GM23338 (cell line): Measurements from ENCODE around the gene NTM. TPM values are rescaled to one million over a fixed set of nuclear protein-coding genes. Genes with fewer than 3 reads are reported as not detected.

Experiments
- ATAC-seq: fragments of 200-7000 bp; cut with Tn5 transposase; 3 replicates; pipeline ENCODE4 v1.9.1; 2020
- DNase-seq: peaks from one replicate; pipeline ENCODE4 v3.0.0-alpha.2; 2015; ENCODE audit warnings: low spot score
- H2AFZ ChIP-seq: fragments of 200-600 bp; sonication (generic); 2 replicates; pipeline ENCODE4 v1.8.0; 2016; ENCODE audit warnings: antibody characterized with exemption, mild to moderate bottlenecking, moderate library complexity
- H3F3A ChIP-seq: fragments of 200-600 bp; sonication (generic); replicated peaks from 2 replicates; pipeline ENCODE4 v1.8.0; 2017; ENCODE audit warnings: antibody characterized with exemption, mixed run types, low read depth
- H3K27ac ChIP-seq: fragments of 200-600 bp; sonication (generic); 2 replicates; pipeline ENCODE4 v1.6.1; 2016; ENCODE audit warnings: low read depth
- H3K27me3 ChIP-seq: fragments of 200-600 bp; sonication (generic); 2 replicates; pipeline ENCODE4 v1.8.0; 2016; ENCODE audit warnings: mild to moderate bottlenecking, mixed run types, moderate library complexity; ENCODE audit not compliant: insufficient read depth
- H3K36me3 ChIP-seq: fragments of 200-600 bp; sonication (generic); 2 replicates; pipeline ENCODE4 v1.8.0; 2016; ENCODE audit warnings: mild to moderate bottlenecking; ENCODE audit not compliant: insufficient read depth
- H3K4me1 ChIP-seq: fragments of 200-600 bp; sonication (generic); 2 replicates; pipeline ENCODE4 v1.8.0; 2016; ENCODE audit warnings: mild to moderate bottlenecking, moderate library complexity; ENCODE audit not compliant: insufficient read depth
- H3K4me2 ChIP-seq: fragments of 200-600 bp; sonication (generic); 2 replicates; pipeline ENCODE4 v1.7.1; 2017; ENCODE audit warnings: mixed run types
- H3K4me3 ChIP-seq: fragments of 200-600 bp; sonication (generic); 2 replicates; pipeline ENCODE4 v1.6.1; 2016; ENCODE audit warnings: mixed run types
- H3K79me2 ChIP-seq: fragments of 200-600 bp; sonication (generic); replicated peaks from 2 replicates; pipeline ENCODE4 v1.8.0; 2017; ENCODE audit warnings: mild to moderate bottlenecking; ENCODE audit not compliant: insufficient read depth
- H3K9me2 ChIP-seq: fragments of 200-600 bp; sonication (generic); 2 replicates; pipeline ENCODE4 v1.8.0; 2017; ENCODE audit not compliant: insufficient read depth
- H4K20me1 ChIP-seq: fragments of 200-600 bp; sonication (generic); replicated peaks from 2 replicates; pipeline ENCODE4 v1.8.0; 2017; ENCODE audit warnings: mild to moderate bottlenecking; ENCODE audit not compliant: insufficient read depth
- H3K27ac Mint-ChIP-seq: 2 replicates; pipeline ENCODE4 v1.8.0; 2020; ENCODE audit warnings: inconsistent platforms, mild to moderate bottlenecking, moderate library complexity, mixed read lengths
- H3K27me3 Mint-ChIP-seq: 3 replicates; pipeline ENCODE4 v1.8.0; 2022; ENCODE audit warnings: low read depth, mild to moderate bottlenecking, moderate library complexity, mixed read lengths, inconsistent platforms; ENCODE audit not compliant: insufficient read depth, poor library complexity
- H3K36me3 Mint-ChIP-seq: 3 replicates; pipeline ENCODE4 v1.8.0; 2021; ENCODE audit warnings: low read depth, mild to moderate bottlenecking, inconsistent platforms, moderate library complexity, mixed read lengths
- H3K4me1 Mint-ChIP-seq: 3 replicates; pipeline ENCODE4 v1.8.0; 2020; ENCODE audit warnings: mild to moderate bottlenecking, inconsistent platforms, mixed read lengths
- H3K4me3 Mint-ChIP-seq: 3 replicates; pipeline ENCODE4 v1.8.0; 2021; ENCODE audit warnings: moderate library complexity, mild to moderate bottlenecking, inconsistent platforms, mixed read lengths
- H3K9me3 Mint-ChIP-seq: 3 replicates; pipeline ENCODE4 v1.8.0; 2020; ENCODE audit warnings: moderate library complexity, mild to moderate bottlenecking, inconsistent platforms, mixed read lengths
- CREB1 ChIP-seq: fragments of 250-450 bp; sonication (Bioruptor Pico); IDR thresholded peaks from 2 replicates; pipeline ENCODE4 v1.5.0; 2020; ENCODE audit warnings: low read depth, mild to moderate bottlenecking, moderate library complexity
- CTCF ChIP-seq, 2 experiments: fragments of 200-600 bp in 1 of 2; sonication (generic) in 1 of 2; conservative IDR thresholded peaks; 2 replicates each; pipeline versions ENCODE4 v1.5.1 to v1.6.1; 2016 to 2017; ENCODE audit warnings: antibody characterized with exemption in 2 of 2, low read depth in 2 of 2, mild to moderate bottlenecking in 2 of 2, moderate library complexity in 1 of 2
- EZH2 ChIP-seq: fragments of 200-600 bp; sonication (generic); IDR thresholded peaks from one replicate; pipeline ENCODE4 v1.8.0; 2017; ENCODE audit warnings: antibody characterized with exemption, mild to moderate bottlenecking, low read depth; ENCODE audit not compliant: unreplicated experiment
- EZH2phosphoT487 ChIP-seq: fragments of 200-600 bp; sonication (generic); IDR thresholded peaks from one replicate; pipeline ENCODE4 v1.8.1; 2018; ENCODE audit warnings: antibody characterized with exemption; ENCODE audit not compliant: unreplicated experiment
- NANOG ChIP-seq: IDR thresholded peaks from 2 replicates; pipeline ENCODE4 v1.6.1; 2016; ENCODE audit warnings: antibody characterized with exemption, borderline replicate concordance
- POLR2AphosphoS5 ChIP-seq: IDR thresholded peaks from 2 replicates; pipeline ENCODE4 v1.6.1; 2016; ENCODE audit warnings: antibody characterized with exemption, low read depth
- STAT1 ChIP-seq: IDR thresholded peaks from one replicate; pipeline ENCODE4 v1.6.1; 2016; ENCODE audit warnings: antibody characterized with exemption; ENCODE audit not compliant: unreplicated experiment
- ZNF114 ChIP-seq: fragments of 250-450 bp; sonication (Bioruptor Pico); IDR thresholded peaks from 2 replicates; pipeline ENCODE4 v1.5.0; 2020; ENCODE audit warnings: mild to moderate bottlenecking, moderate library complexity
- polyA plus RNA-seq: library from polyadenylated mRNA; unstranded; fragments of >200 nt; fragmentation: Nextera tagmentation; extraction: Ambion mirVana; gene quantifications from 2 replicates; pipeline ENCODE4 v1.2.1, GENCODE V29; 2016
- total RNA-seq: library from RNA; depleted of rRNA; stranded (reverse); fragments of >200 nt; shearing (Covaris generic); gene quantifications from 2 replicates; pipeline ENCODE4 v1.2.3, GENCODE V29; 2014
- TF ChIP-seq, protein P1 (sequence below): fragments of 250-450 bp; sonication (Bioruptor Pico); IDR thresholded peaks from 2 replicates; pipeline ENCODE4 v1.5.0; 2020; ENCODE audit warnings: mild to moderate bottlenecking, moderate library complexity

NTM gene
- total and polyA plus RNA-seq, 2 experiments from 2014 or later = 10.6 to 14.6 TPM

GRCh38 chr11:132072044-132072857 lies 701.8 kb downstream of the NTM start:
- H3K27ac Mint-ChIP-seq = no peak overlapping the region
- H3K9me2 ChIP-seq = 0 out of 2 replicates have a peak, but pooled peaks cover 5% of the 10 kb centered on the region
- no peak overlapping the region; the same call in 1 of the 2 replicates for H3K4me2 ChIP-seq
- no peaks in the 10 kb centered on the region for H3K27me3 Mint-ChIP-seq
- no peaks in the 10 kb centered on the region for H3F3A ChIP-seq
- H3K4me1 ChIP-seq = peaks cover 7% of the 10 kb centered on the region; the same call in 1 of the 2 replicates
- peaks cover 4% of the 10 kb centered on the region; the same call in 2 of the 3 replicates for H3K9me3 Mint-ChIP-seq
- peaks cover 12% of the 10 kb centered on the region; the same call in 2 of the 3 replicates for H3K4me1 Mint-ChIP-seq
- H3K36me3 Mint-ChIP-seq = peaks cover 8% of the 10 kb centered on the region
- H2AFZ ChIP-seq = no peak overlapping the region
- DNase-seq (no peak), ATAC-seq (no peak; the same call in 2 of the 3 replicates)
- TF ChIP-seq, protein P1, sequence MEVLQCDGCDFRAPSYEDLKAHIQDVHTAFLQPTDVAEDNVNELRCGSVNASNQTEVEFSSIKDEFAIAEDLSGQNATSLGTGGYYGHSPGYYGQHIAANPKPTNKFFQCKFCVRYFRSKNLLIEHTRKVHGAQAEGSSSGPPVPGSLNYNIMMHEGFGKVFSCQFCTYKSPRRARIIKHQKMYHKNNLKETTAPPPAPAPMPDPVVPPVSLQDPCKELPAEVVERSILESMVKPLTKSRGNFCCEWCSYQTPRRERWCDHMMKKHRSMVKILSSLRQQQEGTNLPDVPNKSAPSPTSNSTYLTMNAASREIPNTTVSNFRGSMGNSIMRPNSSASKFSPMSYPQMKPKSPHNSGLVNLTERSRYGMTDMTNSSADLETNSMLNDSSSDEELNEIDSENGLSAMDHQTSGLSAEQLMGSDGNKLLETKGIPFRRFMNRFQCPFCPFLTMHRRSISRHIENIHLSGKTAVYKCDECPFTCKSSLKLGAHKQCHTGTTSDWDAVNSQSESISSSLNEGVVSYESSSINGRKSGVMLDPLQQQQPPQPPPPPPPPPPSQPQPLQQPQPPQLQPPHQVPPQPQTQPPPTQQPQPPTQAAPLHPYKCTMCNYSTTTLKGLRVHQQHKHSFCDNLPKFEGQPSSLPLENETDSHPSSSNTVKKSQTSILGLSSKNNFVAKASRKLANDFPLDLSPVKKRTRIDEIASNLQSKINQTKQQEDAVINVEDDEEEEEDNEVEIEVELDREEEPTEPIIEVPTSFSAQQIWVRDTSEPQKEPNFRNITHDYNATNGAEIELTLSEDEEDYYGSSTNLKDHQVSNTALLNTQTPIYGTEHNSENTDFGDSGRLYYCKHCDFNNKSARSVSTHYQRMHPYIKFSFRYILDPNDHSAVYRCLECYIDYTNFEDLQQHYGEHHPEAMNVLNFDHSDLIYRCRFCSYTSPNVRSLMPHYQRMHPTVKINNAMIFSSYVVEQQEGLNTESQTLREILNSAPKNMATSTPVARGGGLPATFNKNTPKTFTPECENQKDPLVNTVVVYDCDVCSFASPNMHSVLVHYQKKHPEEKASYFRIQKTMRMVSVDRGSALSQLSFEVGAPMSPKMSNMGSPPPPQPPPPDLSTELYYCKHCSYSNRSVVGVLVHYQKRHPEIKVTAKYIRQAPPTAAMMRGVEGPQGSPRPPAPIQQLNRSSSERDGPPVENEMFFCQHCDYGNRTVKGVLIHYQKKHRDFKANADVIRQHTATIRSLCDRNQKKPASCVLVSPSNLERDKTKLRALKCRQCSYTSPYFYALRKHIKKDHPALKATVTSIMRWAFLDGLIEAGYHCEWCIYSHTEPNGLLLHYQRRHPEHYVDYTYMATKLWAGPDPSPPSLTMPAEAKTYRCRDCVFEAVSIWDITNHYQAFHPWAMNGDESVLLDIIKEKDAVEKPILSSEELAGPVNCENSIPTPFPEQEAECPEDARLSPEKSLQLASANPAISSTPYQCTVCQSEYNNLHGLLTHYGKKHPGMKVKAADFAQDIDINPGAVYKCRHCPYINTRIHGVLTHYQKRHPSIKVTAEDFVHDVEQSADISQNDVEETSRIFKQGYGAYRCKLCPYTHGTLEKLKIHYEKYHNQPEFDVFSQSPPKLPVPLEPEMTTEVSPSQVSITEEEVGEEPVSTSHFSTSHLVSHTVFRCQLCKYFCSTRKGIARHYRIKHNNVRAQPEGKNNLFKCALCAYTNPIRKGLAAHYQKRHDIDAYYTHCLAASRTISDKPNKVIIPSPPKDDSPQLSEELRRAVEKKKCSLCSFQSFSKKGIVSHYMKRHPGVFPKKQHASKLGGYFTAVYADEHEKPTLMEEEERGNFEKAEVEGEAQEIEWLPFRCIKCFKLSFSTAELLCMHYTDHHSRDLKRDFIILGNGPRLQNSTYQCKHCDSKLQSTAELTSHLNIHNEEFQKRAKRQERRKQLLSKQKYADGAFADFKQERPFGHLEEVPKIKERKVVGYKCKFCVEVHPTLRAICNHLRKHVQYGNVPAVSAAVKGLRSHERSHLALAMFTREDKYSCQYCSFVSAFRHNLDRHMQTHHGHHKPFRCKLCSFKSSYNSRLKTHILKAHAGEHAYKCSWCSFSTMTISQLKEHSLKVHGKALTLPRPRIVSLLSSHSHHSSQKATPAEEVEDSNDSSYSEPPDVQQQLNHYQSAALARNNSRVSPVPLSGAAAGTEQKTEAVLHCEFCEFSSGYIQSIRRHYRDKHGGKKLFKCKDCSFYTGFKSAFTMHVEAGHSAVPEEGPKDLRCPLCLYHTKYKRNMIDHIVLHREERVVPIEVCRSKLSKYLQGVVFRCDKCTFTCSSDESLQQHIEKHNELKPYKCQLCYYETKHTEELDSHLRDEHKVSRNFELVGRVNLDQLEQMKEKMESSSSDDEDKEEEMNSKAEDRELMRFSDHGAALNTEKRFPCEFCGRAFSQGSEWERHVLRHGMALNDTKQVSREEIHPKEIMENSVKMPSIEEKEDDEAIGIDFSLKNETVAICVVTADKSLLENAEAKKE = no peak
- TF ChIP-seq EZH2 = no peak
- TF ChIP-seq CTCF (conservative IDR thresholded peaks at IDR 0.05; ENCODE audit: low read depth in 2 of 2) = no peak
- TF ChIP-seq NANOG = no peak
- no peak for TF ChIP-seq POLR2AphosphoS5
- no peak for TF ChIP-seq ZNF114 (CRISPR knock-in tag)
- no peak for TF ChIP-seq EZH2phosphoT487
- no peak for TF ChIP-seq STAT1
- TF ChIP-seq CREB1 = no peak
- no peaks in the 10 kb centered on the region for H3K27me3 ChIP-seq
- no peak overlapping the region for H3K27ac ChIP-seq
- H4K20me1 ChIP-seq = no peaks in the 10 kb centered on the region
- no peak overlapping the region for H3K4me3 ChIP-seq
- H3K4me3 Mint-ChIP-seq = no peak overlapping the region
- no peaks in the 10 kb centered on the region for H3K36me3 ChIP-seq
- H3K79me2 ChIP-seq = no peaks in the 10 kb centered on the region
